H1 (cell line): ENCODE data around the gene ZBTB20. TPM values are rescaled to one million over a fixed set of nuclear protein-coding genes. Genes with fewer than 3 reads are reported as not detected.

Source experiments
- CTCF ChIA-PET: fragments of 300-600 bp; sonication (Branson Sonifier 250); formaldehyde crosslinking; loops from one replicate; lab custom pipeline; 2021; ENCODE audit not compliant: partially characterized antibody; lab: Charles Lee
- POLR2A ChIA-PET: fragments of 300-600 bp; sonication (Branson Sonifier 250); formaldehyde crosslinking; loops from one replicate; lab custom pipeline; 2021; ENCODE audit warnings: inconsistent platforms; ENCODE audit not compliant: partially characterized antibody; lab: Charles Lee
- DNase-seq, 2 experiments: peaks; one replicate each; pipeline versions ENCODE4 v3.0.0 to v3.0.0-alpha.2; 2010 to 2022; ENCODE audit warnings: low spot score in 2 of 2, low read depth in 1 of 2, mixed read lengths in 1 of 2
- FAIRE-seq: peaks from 2 replicates; lab custom pipeline; 2011; peaks lifted over from hg19 to GRCh38; lab: Jason Lieb, UNC
- H2AFZ ChIP-seq: 2 replicates; pipeline ENCODE4 v1.8.1; 2012; ENCODE audit warnings: low read length, inconsistent platforms
- H2AK5ac ChIP-seq: 2 replicates; pipeline ENCODE4 v1.6.1; 2013; ENCODE audit warnings: low read depth, low read length
- H2BK120ac ChIP-seq: replicated peaks from 2 replicates; pipeline ENCODE3; 2013; ENCODE audit warnings: low read depth, low read length, inconsistent platforms
- H2BK12ac ChIP-seq: 2 replicates; pipeline ENCODE4 v1.6.1; 2013; ENCODE audit warnings: low read depth, low read length
- H2BK15ac ChIP-seq: 2 replicates; pipeline ENCODE4 v1.6.1; 2013; ENCODE audit warnings: low read length
- H2BK20ac ChIP-seq: 2 replicates; pipeline ENCODE4 v1.6.1; 2013; ENCODE audit warnings: low read length
- H2BK5ac ChIP-seq: 2 replicates; pipeline ENCODE4 v1.6.1; 2013; ENCODE audit warnings: low read depth, low read length
- H3K14ac ChIP-seq: 2 replicates; pipeline ENCODE4 v1.6.1; 2013; ENCODE audit warnings: inconsistent platforms; ENCODE audit not compliant: insufficient read length
- H3K18ac ChIP-seq: 2 replicates; pipeline ENCODE4 v1.6.1; 2013; ENCODE audit warnings: low read length; ENCODE audit errors: extremely low read depth
- H3K23ac ChIP-seq: 2 replicates; pipeline ENCODE4 v1.6.1; 2013; ENCODE audit warnings: inconsistent platforms; ENCODE audit not compliant: insufficient read length
- H3K23me2 ChIP-seq: 2 replicates; pipeline ENCODE4 v1.6.1; 2013; ENCODE audit warnings: low read depth, low read length
- H3K27ac ChIP-seq: 2 replicates; pipeline ENCODE4 v1.6.1; 2011; ENCODE audit warnings: low read depth, low read length, inconsistent platforms
- H3K27me3 ChIP-seq, 4 experiments: replicated peaks in 1 of 4; 1 replicate in 1 of 4; 2 replicates in 3 of 4; pipeline versions ENCODE4 v1.6.1 to v1.8.1; 2011 to 2013; ENCODE audit warnings: low read length in 3 of 4, mild to moderate bottlenecking in 3 of 4, inconsistent platforms in 2 of 4, mixed read lengths in 2 of 4, moderate library complexity in 1 of 4; ENCODE audit not compliant: control insufficient read depth in 3 of 4, insufficient read depth in 3 of 4; ENCODE audit errors: extremely low read depth in 1 of 4
- H3K36me3 ChIP-seq, 4 experiments: 2 replicates each; pipeline versions ENCODE4 v1.6.1 to v1.8.1; 2011 to 2013; ENCODE audit warnings: mild to moderate bottlenecking in 4 of 4, low read length in 3 of 4, moderate library complexity in 2 of 4, control low read depth in 1 of 4, inconsistent platforms in 1 of 4; ENCODE audit not compliant: insufficient read depth in 4 of 4, control insufficient read depth in 2 of 4
- H3K4ac ChIP-seq: replicated peaks from 2 replicates; pipeline ENCODE3; 2013; ENCODE audit warnings: low read length, low read depth, mixed read lengths, inconsistent platforms; ENCODE audit not compliant: insufficient read length
- H3K4me1 ChIP-seq, 4 experiments: replicated peaks in 1 of 4; 1 replicate in 1 of 4; 2 replicates in 3 of 4; pipeline versions ENCODE4 v1.6.1 to v1.8.1; 2011 to 2013; ENCODE audit warnings: low read length in 3 of 4, inconsistent platforms in 2 of 4, mixed read lengths in 1 of 4; ENCODE audit not compliant: insufficient read depth in 4 of 4, control insufficient read depth in 3 of 4
- H3K4me2 ChIP-seq, 2 experiments: 2 replicates each; pipeline versions ENCODE4 v1.6.1 to v1.8.1; 2011 to 2013; ENCODE audit warnings: low read depth in 2 of 2, low read length in 2 of 2, control low read depth in 1 of 2, inconsistent platforms in 1 of 2, mild to moderate bottlenecking in 1 of 2; ENCODE audit not compliant: insufficient read depth in 1 of 2
- H3K4me3 ChIP-seq, 4 experiments: fragments of 200-600, 300-600 bp in 1 of 4; sonication (generic), shearing (Covaris generic), sonication (Bioruptor Twin) in 1 of 4; 2 replicates each; pipeline versions ENCODE4 v1.5.1 to v1.8.1; 2011 to 2016; ENCODE audit warnings: low read length in 4 of 4, low read depth in 3 of 4, control low read depth in 2 of 4, inconsistent platforms in 2 of 4, mild to moderate bottlenecking in 2 of 4, mixed read lengths in 1 of 4, moderate library complexity in 1 of 4; ENCODE audit not compliant: insufficient read depth in 2 of 4; ENCODE audit errors: extremely low read depth in 1 of 4
- H3K56ac ChIP-seq: replicated peaks from 2 replicates; pipeline ENCODE3; 2013; ENCODE audit warnings: low read depth, mild to moderate bottlenecking, mixed read lengths, low read length, inconsistent platforms; ENCODE audit not compliant: insufficient read length
- H3K79me1 ChIP-seq: 2 replicates; pipeline ENCODE4 v1.6.1; 2013; ENCODE audit warnings: low read depth, low read length, control low read depth
- H3K79me2 ChIP-seq, 2 experiments: 2 replicates each; pipeline versions ENCODE4 v1.6.1 to v1.8.1; 2012 to 2013; ENCODE audit warnings: low read length in 2 of 2, mild to moderate bottlenecking in 2 of 2, inconsistent platforms in 1 of 2; ENCODE audit not compliant: insufficient read depth in 2 of 2, control insufficient read depth in 1 of 2
- H3K9ac ChIP-seq, 4 experiments: replicated peaks in 1 of 4; 1 replicate in 1 of 4; 2 replicates in 3 of 4; pipeline versions ENCODE4 v1.6.1 to v1.8.1; 2011 to 2013; ENCODE audit warnings: low read depth in 3 of 4, low read length in 3 of 4, control low read depth in 2 of 4, mild to moderate bottlenecking in 2 of 4, moderate library complexity in 2 of 4, inconsistent platforms in 1 of 4; ENCODE audit errors: extremely low read depth in 1 of 4
- H3K9me3 ChIP-seq, 2 experiments: 2 replicates each; pipeline versions ENCODE4 v1.6.1 to v1.8.1; 2012 to 2013; ENCODE audit warnings: mild to moderate bottlenecking in 2 of 2, moderate library complexity in 2 of 2, control low read depth in 1 of 2, inconsistent platforms in 1 of 2, low read depth in 1 of 2, low read length in 1 of 2, mixed read lengths in 1 of 2; ENCODE audit not compliant: insufficient read depth in 2 of 2
- H4K20me1 ChIP-seq, 2 experiments: replicated peaks in 1 of 2; 2 replicates each; pipeline versions ENCODE3 to v1.8.1; 2011 to 2013; ENCODE audit warnings: inconsistent platforms in 2 of 2, low read length in 2 of 2, mild to moderate bottlenecking in 1 of 2; ENCODE audit not compliant: insufficient read depth in 2 of 2, control insufficient read depth in 1 of 2
- H4K5ac ChIP-seq: 2 replicates; pipeline ENCODE4 v1.6.1; 2013; ENCODE audit warnings: low read length, low read depth, mixed read lengths, inconsistent platforms; ENCODE audit not compliant: insufficient read length
- H4K8ac ChIP-seq: 2 replicates; pipeline ENCODE4 v1.8.0; 2013; ENCODE audit warnings: mild to moderate bottlenecking, moderate library complexity, low read length, inconsistent platforms; ENCODE audit not compliant: insufficient read depth; ENCODE audit errors: extremely low read depth
- H4K91ac ChIP-seq: replicated peaks from 2 replicates; pipeline ENCODE3; 2013; ENCODE audit warnings: low read length, mixed read lengths, inconsistent platforms; ENCODE audit not compliant: insufficient read length
- CBX8 ChIP-seq: fragments of 300-800, 300-1000 bp; sonication (generic); IDR thresholded peaks from 2 replicates; pipeline ENCODE4 v1.7.1; 2016; ENCODE audit warnings: low read depth, low read length, borderline replicate concordance
- CTBP2 ChIP-seq: IDR thresholded peaks from 2 replicates; pipeline ENCODE4 v1.7.0; 2011; ENCODE audit warnings: borderline replicate concordance, mild to moderate bottlenecking, moderate library complexity, mixed read lengths, low read length; ENCODE audit not compliant: insufficient read depth, insufficient read length
- EGR1 ChIP-seq: IDR thresholded peaks from 2 replicates; pipeline ENCODE4 v1.6.1; 2011; ENCODE audit warnings: low read depth, low read length, borderline replicate concordance
- EZH2 ChIP-seq: fragments of 200-600 bp; sonication (generic); IDR thresholded peaks from 2 replicates; pipeline ENCODE4 v1.7.1; 2012; ENCODE audit warnings: low read depth, mild to moderate bottlenecking, moderate library complexity, low read length, inconsistent platforms; ENCODE audit not compliant: severe bottlenecking
- FOSL1 ChIP-seq: IDR thresholded peaks from 2 replicates; pipeline ENCODE4 v1.6.1; 2011; ENCODE audit warnings: mild to moderate bottlenecking, low read depth, low read length, moderate library complexity; ENCODE audit not compliant: insufficient read depth
- POU5F1 ChIP-seq: IDR thresholded peaks from 2 replicates; pipeline ENCODE4 v1.6.1; 2011; ENCODE audit warnings: low read depth, mild to moderate bottlenecking, low read length, moderate library complexity
- WGBS, 2 experiments: shearing (Covaris generic) in 1 of 2; methylation state at CpG; one replicate each; pipeline versions ENCODE4 v1.1.6 to v1.1.7; 2013 to 2015; ENCODE audit warnings: low lambda C conversion rate in 2 of 2, mixed read lengths in 2 of 2, inconsistent platforms in 1 of 2, low coverage in 1 of 2, missing lambda C conversion rate in 1 of 2; ENCODE audit not compliant: insufficient replicate concordance in 2 of 2, insufficient coverage in 1 of 2, insufficient read length in 1 of 2; ENCODE audit errors: extremely low coverage in 1 of 2, missing lambda C conversion rate in 1 of 2; 5-methylcytosine and 5-hydroxymethylcytosine counted together
- polyA plus RNA-seq, 7 experiments: library from polyadenylated mRNA; depleted of rRNA in 3 of 7; stranded (reverse) in 5 of 7; unstranded in 2 of 7; fragments of >200 nt in 5 of 7; fragments of 200-250 nt in 2 of 7; gene quantifications; 1 replicate in 5 of 7; 2 replicates in 1 of 7; 4 replicates in 1 of 7; pipeline versions ENCODE4 v1.2.1 to v1.2.3, GENCODE V29; 2011 to 2013; ENCODE audit warnings: missing spikeins in 2 of 7, mixed read lengths in 2 of 7
- total RNA-seq: library from RNA; stranded (reverse); fragmentation: NEBNext Ultra II Directional; extraction: Animal tissue kit (Norgen Biotek cat#: 25700); gene quantifications from 2 replicates; pipeline ENCODE4 v1.2.1, GENCODE V29; 2021

The ZBTB20 gene
- total and polyA plus RNA-seq, 2 of the 8 experiments (the other 6 are each of a cell fraction or from before 2014, with no cell fraction given) = 0.35 to 1.3 TPM

GRCh38 chr3:114928989-114929640, 218.0 kb downstream of the ZBTB20 start:
- H4K8ac ChIP-seq = no peak overlapping the region
- no peaks in the 10 kb centered on the region for H3K36me3 ChIP-seq
- H2BK12ac ChIP-seq = no peak overlapping the region
- no peak overlapping the region for H4K5ac ChIP-seq
- H3K14ac ChIP-seq = no peak overlapping the region
- TF ChIP-seq POU5F1 (no peak), CTBP2 (no peak), EGR1 (no peak), EZH2 (no peak), FOSL1 (no peak), CBX8 (no peak)
- H2BK120ac ChIP-seq = no peak overlapping the region
- no peak overlapping the region for H3K9ac ChIP-seq
- DNase-seq = no peak
- H3K23me2 ChIP-seq = no peaks in the 10 kb centered on the region
- H3K27ac ChIP-seq = no peak overlapping the region
- H3K4ac ChIP-seq = no peak overlapping the region
- 87% methylated on average over 2 of the region's 2 CpGs; no CpG with 5 or more reads in 1 of the 2 experiments for WGBS, 2 experiments
- no peak overlapping the region for H3K4me2 ChIP-seq
- POLR2A ChIA-PET = no interaction called here
- H3K79me1 ChIP-seq = no peaks in the 10 kb centered on the region
- no peak for FAIRE-seq
- H3K27me3 ChIP-seq = no peaks in the 10 kb centered on the region
- CTCF ChIA-PET = no interaction called here
- H2BK20ac ChIP-seq = no peak overlapping the region
- H3K4me3 ChIP-seq = no peak overlapping the region
- H3K4me1 ChIP-seq = no peaks in the 10 kb centered on the region
- H3K18ac ChIP-seq = no peak overlapping the region
- no peak overlapping the region for H3K56ac ChIP-seq
- H4K20me1 ChIP-seq = no peaks in the 10 kb centered on the region
- no peaks in the 10 kb centered on the region for H3K79me2 ChIP-seq
- H3K9me3 ChIP-seq = no peaks in the 10 kb centered on the region
- H2BK15ac ChIP-seq = no peak overlapping the region
- H2AK5ac ChIP-seq = no peak overlapping the region
- no peak overlapping the region for H2BK5ac ChIP-seq
- H3K23ac ChIP-seq = no peak overlapping the region
- H2AFZ ChIP-seq = no peak overlapping the region
- no peak overlapping the region for H4K91ac ChIP-seq
